HG02870 (cell line): ENCODE measurements around the gene TGM5.
"Not testable (repeated sequence)": the region's sequence is repeated elsewhere in the genome, so short reads cannot be mapped to it uniquely, and the experiment has no call there.

Experiments used
- ATAC-seq: cut with Tn5 transposase; IDR thresholded peaks from one replicate; pipeline ENCODE4 v1.9.1; 2021; ENCODE audit warnings: mild to moderate bottlenecking, moderate library complexity; ENCODE audit not compliant: unreplicated experiment

The TGM5 gene

DNA sequence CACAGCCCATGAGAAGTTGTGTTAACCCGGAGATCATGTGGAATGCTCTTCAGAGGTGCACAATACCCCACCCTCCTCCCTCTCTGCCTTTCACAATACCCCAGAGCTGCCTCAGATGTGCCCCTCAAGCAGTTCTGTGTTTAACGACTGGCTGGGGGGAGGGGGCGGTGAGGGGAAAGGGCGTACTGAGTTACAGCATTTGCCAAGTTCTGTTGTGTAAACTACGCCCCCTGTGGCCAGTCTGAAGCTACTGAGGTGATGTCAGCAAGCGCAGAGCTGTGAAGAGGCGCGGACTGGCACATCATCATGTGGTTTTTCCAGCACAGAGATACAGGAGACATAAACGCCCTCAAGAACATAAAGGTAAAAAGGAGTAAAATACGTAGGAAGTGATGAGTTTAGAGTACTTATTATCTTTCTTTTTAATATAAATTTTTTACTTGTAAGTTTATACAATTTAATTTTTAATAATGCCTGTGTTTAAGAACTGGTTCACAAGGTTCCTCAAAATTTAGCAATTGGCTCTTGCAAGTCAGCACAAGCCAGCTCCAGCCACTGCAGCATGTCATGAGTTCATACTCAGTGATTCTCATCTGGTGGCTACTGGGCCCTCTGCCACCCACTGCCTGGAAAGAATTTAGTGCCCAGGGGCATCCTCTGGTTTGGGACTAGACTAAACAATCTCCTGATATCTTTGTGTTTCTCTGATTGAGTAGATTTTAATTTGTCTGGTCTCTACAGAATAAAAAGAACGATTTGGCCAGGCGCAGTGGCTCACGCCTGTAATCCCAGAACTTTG, 47.6 kb downstream of the TGM5 start:
- no peak for ATAC-seq

DNA sequence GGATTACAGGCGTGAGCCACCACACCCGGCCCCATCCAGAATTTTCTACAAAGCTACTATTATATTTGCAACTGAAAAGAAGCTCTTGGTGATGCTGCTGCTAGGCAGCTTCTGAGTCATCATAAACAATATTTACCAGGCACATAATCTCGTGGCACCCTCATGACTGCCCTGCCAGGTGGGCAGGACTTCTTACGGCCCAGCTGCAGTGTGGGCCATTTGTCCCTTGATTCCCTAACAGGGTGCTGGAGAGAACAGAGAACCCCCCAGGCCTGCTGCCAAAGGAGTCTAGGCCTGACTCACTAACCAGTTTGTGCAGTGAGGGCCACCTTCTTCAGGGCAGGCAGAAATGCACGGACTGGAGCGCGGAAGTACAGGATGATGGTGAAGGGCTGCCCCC, 50.8 kb downstream of the TGM5 start:
- ATAC-seq, result no peak

DNA sequence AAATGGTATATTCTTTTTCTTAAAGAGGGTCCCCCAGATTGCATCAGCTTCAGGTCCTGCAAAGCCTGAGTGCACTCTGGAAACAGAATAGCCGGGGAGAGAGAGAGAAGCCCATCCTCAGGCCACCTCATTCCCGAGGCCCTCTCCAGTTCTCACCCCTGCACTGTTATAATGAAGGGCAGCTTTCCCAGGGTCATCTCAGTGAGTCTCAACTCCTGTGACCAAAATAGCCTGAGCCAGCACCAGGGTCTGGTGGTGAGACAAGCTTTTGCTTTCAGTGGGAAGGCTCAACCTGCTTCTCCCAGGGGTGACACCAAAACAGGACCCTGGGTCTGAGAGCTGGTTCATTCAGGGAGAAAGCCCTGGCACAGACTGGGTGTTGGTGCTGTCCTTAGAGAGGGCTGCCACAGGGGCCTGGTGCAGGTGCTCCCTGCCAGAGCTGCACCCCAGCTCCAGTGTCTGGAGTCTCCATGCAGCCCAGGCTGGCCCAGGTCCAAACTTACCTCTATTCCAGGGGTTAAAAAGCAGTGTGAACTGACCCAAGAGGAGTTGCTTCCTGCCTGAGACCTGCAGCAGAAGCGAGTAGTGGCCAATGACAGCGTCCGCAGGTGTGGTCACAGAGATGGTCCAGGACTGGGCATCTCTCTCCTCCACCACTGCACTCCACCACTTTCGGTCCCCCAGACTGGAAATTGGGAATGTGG, 52.0 kb downstream of the TGM5 start:
- no peak for ATAC-seq

DNA sequence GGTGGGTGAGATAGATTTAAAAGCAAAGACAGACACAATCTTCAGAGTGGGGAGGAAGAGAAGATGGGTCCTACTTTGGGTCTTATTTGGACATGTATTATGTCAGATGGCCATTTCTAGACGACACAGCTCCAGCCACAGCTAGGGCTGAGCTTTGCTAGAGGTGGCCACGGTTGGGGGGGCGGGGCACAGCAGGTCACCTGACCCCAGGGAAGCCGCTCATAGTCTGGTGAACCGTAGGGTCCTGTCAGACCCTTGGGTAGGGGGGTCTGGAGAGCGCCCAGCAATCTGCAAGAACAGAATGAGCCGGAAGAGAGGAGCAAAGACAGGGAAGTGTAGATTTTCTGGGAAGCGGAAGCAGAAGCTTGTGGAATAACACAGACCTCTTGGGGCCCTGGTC, 52.6 kb downstream of the TGM5 start:
- no peak for ATAC-seq

DNA sequence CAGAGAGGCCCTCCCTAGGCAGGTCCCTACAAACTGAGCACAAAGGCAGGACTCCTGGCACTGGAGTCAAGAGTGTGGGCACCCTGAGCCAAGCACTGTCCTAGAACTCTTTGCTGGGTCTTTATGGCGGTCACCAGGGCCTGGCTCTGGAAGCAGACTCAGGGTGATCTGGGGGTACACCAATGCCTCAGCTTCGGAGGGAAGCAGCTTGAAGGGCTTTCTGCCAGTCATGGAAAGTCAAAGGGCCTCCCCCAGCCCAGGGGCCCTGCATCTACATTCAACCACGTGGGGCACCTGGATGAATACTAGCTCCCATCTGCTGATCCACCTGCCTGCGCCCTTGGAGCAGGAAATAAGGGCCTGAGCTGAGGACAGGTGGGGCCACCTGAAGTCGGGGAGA, 53.3 kb downstream of the TGM5 start:
- no peak for ATAC-seq

DNA sequence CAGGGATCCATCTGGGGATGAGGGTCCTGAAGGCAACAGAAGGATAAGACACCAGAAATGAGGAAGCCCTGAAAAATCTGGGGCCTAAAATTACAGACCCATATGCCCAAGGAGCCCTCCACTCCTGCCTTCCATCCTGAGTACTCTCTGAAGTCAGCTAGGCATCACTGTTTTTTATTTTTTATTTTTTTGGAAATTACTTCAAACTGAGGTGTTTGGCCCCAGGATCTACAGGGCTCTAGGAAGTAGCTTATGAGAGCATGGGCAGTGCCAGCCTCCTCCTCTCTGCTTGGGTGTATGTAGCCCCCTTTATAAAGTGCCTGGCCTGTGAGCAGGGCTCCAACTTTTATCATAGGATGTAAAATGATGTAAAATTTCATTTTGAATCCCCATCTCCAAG, 53.8 kb downstream of the TGM5 start:
- ATAC-seq, result no peak

DNA sequence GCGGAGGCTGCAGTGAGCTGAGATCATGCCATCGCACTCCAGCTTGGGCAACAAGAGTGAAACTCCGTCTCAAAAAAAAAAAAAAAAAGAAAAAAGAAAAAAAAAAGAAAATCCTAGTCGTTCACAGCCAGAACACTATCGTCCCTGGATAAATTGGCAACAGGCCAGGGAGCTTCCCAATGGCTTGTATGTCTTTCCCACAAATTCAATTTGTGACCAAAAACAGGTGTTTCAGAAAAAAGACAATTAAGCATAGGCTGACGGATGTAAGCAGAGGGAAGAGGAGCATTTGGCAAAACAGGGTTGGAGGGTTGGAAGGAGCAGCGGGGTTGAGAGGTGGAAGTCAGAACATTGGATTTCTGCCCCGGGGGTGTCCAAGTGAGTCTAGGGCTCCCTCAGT, 54.4 kb downstream of the TGM5 start:
- no peak for ATAC-seq

DNA sequence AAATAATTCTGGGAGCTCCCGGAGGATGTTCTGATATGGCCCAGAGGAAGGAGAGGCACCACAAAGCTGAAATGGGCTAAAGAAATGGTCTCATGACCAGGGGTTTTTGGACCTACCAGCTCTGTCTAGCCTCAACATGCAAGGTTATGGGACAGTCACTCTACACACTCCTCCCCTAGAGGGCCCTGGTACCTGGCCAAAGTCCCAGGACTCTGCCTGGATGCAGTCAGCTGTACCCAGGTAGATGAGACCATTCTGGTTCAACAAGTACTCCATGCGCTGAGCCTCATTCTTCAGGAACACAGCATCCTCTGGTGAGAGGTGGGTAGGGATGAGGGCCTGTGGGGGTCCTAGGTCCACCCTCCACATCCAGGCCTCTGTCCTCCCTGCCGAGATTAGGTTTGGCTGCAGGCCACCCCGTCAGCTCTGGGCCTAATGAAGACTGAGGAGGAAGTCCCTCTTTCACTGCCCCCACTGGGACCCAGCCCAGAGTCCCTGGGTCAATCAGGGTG, 55.4 kb downstream of the TGM5 start:
- no peak for ATAC-seq

DNA sequence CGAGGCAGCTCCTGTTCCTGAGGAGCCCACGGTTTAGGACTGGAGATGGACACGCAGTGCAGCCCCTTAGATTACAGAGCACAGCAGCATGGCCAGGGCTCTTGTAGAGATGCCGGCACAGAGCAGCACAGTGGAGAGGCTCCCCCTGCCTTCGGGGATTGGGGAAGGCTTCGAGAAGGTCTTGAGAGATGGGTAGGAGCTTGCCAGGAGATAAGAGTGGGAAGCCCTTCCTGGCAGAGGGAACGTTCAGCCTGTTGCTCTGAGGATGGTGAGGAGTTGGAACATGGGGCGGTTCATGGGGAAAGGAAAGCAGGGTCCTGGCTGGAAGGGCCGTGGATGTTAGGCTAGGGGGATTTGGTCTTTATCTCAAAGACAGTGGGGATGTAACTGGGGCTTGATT, 55.9 kb downstream of the TGM5 start:
- ATAC-seq, result no peak

DNA sequence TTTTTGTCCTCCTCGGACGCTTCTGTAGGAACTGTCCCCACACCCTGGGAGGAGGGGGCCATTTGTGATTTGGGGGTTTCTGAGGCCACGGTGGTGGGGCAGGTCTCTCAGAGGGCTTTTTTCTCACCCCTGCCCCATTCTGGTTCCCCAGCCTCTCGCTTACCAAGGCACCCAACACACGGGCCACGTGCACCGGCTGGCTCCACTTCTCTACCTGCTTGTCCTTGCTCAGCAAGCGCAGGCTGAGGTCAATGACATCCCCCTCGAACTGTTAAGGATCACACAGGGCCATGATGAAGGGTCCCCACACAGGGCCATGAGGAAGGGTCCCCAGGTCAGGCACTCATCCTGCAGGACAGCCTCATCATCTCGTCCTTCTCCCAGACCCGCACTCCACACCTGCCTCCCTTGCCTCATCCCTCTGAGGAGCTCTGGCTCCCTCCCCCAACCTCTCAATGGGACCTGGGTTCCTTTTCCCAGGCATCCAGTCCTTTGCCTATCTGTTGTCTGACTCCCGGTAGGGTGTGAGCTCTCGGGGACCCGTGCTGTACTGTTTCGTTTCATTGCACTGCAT, 56.5 kb downstream of the TGM5 start:
- no peak for ATAC-seq

DNA sequence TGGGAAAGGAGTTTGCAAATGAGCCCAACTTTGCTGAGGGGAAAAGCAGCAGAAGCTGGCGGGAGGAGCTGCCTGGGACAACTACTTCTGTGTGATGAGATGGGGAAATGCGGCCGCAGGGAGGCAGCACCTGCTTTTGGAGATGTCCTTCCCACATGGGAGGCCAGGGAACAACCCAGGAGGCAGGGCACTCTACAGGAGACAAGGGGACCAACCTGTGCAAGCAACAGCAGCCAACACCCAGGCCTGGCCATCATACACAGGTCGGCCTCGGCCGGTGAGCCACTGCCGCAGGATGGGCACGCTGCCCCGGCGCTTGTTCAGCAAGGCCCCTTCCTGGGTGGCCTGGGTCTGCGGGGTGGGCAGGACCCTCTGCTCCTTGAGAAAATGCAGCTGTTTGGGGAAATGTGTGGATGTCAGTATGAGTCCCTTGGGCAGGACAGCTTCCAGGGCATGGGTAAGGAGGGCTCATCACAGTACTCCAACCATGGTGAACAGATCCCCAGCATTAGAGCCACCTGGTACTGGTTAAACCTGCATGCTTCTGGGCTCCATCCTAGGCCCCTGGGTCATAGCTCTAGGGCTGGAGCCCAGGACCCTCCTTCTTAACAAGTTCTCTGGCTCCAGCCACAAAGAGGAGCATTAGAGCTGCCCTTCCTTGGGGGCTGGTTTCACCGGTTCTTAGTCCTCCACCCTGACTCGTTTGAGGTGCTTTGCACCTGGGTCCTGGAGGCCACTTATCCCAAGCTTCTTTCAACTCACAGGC, 57.5 kb downstream of the TGM5 start:
- no peak for ATAC-seq

DNA sequence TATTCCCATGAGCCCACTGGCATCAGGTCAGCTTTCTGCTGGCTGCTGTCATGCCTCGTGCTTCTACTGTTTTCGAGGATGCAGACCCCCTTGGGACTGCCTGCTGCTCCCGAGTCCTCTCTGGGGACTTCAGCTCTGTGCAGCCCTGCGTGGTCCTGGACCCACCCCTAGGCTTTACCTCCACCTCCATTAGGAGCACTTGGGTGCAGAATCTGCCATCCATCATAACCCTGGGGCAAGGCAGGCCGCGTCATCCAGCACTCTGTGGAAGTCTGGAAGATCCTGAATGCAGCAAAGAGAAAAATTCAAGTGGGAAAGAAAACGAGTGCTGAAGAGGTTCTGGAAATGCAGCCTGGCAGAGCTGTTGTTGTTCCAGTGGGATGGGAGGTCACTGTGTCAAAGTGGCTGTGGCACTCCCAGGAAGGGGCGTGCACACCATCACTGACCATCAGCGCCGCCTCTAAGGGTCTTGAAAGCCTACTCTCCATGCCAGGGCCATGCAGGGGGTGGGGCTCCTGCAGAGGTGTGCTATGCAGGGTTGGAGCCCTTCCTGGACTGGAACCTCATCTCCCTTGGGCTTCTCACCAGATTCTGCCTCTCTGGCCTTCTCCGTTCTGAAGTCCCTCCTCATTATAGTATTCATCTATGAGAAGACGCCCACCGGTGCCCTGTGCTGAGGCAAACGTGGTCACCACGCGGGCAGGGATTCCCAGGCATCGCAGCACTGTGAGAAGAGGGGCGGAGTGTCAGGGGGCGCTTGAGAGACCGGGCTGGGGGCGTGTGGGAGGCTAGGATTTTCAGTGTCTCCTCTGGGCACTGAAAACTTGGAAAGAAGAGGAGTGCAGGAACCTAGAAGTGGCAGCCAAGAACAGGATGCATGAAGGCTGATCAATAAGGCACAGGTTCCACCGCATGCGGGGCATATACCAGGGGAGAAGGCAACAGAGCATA, 58.4 kb downstream of the TGM5 start:
- no peak for ATAC-seq

DNA sequence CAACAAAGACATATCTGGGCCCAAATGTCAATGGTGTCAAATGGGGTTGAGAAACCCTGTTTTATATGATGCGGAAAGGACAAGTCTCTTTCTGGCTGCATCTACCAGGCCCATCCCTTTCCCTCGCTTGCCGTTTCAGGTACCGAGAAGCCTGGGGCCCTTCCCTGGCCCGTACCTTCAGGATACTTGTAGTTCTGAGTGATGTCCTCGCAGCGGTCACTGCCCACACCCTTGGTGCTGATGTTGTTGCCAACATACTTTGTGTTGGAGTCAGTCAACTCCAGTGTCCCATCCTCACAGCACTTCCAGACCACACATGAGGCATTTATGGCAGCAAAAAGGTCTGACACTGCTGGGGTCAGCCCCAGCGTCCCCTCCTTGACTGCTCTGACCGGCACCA, 59.7 kb downstream of the TGM5 start:
- no peak for ATAC-seq

DNA sequence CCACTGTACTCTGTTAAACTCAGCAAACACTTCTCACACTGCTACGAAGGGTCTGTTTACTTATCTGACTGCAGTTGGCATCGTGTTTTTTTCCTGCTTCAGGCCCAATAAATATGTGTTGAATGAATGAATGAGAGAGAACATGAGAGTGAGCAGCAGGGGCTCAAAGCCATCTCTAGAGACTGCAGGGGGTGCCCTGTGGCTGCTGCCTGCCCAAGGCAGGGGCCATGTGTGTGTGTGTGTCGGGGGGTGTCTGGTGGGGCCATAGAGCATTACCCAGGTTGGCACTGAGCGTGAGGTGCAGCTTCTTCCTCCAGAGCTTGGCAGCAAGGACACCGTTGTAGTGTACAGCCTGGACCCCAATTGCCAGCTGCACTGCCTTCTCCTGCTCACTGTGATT, 60.7 kb downstream of the TGM5 start:
- no peak for ATAC-seq

DNA sequence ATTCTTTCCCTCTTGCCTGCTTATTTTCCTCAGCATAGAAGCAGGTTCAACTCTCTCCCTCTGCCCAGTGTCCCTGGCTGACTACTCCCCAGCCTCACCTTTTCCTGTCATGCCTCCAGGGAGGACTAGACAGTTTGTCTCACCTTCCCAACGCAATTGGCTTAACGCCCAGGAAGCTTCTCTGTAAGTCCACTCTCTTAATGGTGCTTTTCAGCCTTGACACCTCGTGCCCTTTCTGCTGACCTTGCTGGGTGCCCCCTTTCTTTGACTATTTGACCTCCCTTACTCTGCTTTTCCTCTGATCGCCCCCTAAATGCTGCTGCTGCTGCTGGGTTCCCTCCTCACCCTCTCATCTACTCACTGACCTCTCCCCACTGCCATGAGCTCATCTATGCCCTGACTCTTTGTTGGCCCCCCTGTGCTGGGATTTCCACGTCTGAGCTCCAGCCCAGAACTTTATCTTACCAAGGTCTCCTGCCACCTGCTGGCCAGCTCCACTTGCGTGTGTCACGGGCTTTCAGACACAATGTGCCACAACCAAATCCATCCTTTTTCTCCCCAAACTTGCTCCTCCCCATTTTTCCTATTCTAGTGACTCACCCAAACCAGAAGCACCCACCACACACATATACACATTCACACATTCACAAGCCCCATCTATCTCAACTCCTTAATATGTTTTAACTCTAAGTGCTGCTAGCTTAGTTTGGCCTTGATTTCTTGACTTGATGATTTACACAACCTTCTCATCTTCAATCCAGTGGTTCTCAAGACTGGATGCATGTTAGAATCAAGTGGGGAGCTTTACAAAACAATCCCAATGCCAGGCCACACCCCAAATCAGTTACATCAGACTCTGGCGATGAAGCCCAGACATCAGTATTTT, 62.5 kb downstream of the TGM5 start:
- ATAC-seq, result no peak

DNA sequence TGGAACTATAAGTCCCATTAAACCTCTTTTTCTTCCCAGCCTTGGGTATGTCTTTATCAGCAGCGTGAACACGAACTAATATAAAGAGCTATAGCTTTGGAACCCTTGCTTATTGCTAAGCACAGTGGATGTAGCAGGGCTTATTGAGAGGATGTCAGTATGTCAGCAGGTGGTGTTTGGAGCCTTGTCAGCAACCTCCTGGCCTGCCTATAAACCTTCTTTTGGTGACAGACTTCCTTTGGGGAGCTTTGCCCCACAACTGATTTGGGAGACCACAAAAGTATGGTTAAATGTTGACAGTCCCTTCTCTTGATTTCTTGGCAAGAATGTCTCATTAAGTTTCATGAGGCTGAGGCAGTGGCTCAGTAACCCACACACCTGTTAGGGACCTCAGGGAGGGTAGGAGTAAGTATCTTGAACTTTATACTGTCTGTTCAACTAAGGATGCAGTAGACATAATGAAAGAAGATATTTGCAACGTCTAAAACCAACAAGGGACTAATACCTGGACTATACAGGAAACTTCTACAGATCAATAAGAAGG, 66.7 kb downstream of the TGM5 start:
- no peak for ATAC-seq

DNA sequence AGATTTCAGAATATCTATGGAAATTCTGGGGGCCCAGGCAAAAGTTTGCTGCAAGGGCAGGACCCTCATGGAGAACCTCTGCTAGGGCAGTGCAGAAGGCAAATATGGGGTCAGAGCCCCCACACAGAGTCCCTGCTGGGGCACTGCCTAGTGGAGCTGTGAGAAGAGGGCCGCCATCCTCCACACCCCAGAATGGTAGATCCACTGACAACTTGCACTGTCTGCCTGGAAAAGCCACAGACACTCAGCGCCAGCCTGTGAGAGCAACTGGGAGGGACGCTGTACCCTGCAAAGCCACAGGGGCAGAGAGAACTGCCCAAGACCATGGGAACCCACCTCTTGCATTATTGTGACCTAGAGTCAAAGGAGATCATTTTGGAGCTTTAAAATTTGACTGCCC, 67.7 kb downstream of the TGM5 start:
- no peak for ATAC-seq

DNA sequence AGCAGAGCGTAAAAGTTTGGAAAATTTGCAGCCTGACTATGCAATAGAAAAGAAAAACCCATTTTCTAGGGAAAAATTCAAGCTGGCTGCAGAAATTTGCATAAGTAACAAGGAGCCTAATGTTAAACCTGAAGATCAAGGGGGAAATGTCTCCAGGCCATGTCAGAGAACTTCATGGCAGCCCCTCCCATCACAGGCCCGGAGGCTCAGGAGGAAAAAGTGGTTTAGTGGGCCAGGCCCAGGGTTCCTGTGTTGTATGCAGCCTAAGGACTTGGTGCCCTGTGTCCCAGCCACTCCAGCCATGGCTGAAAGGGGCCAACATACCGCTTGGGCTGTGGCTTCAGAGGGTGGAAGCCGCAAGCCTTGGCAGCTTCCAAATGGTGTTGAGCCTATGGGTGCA, 68.2 kb downstream of the TGM5 start:
- ATAC-seq, result not testable (repeated sequence)

DNA sequence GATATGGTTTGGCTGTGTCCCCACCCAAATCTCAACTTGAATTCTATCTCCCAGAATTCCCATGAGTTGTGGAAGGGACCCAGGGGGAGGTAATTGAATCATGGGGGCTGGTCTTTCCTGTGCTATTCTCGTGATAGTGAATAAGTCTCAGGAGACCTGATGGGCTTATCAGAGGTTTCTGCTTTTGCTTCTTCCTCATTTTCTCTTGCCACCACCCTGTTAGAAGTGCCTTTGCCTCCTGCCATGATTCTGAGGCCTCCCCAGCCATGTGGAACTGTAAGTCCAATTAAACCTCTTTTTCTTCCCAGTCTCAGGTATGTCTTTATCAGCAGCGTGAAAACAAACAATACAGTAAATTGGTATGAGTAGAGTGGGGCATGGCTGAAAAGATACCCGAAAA, 69.0 kb downstream of the TGM5 start:
- ATAC-seq, result not testable (repeated sequence)
